Measurements from ENCODE around the gene DGKH. TPM values are rescaled to one million over a fixed set of nuclear protein-coding genes. Genes with fewer than 3 reads are reported as not detected.
"Not testable (repeated sequence)": the region's sequence is repeated elsewhere in the genome, so short reads cannot be mapped to it uniquely, and the experiment has no call there.

DGKH gene
- polyA plus RNA-seq, 3 donors = 5.1 to 10.1 (median 9.6) TPM

DNA sequence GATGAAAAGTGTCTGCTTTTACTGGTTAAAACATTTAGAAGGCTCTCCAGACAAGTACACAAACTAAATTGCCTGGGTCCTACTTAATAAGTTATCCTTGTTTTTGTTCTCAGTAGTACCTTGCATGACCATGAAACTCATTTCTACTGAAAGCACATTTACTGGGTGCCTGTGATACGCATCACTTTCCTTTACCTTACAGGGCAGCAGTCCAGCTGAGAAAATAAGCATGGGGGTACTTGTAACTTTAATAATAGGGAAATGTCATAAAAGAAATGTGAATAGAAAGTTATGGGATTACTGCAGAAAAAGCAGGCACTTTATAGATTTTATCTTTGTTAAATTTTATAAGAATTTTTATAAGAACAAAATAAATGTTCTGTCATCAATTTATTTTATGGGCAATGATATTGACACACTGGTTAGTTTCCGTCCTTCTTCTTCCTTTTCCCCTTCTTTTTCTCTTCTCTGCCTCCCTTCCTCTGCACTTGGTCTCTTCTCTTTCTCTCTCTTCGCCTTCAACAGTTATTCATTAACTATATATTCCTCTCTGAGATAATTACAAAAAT lies 116.2 kb downstream of the DGKH start:
- peak; percentile 5 for DNase-seq

DNA sequence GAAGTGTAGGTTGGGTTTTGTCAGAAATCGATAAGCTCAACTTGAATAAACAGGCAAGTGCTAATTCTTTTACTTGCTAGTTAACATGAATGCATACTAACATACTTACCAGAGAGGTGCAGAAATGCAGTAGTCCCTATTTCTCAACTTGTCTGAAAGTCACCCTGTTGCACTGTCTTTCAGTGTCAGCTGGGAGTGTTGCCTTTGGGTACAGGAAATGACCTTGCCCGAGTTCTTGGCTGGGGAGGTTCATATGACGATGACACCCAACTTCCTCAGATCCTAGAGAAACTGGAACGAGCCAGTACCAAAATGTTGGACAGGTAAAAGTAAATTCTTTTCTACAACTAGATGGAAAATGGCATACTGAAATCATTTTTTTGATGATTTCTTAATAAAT lies 120.0 kb downstream of the DGKH start:
- DNase-seq = no peak

DNA sequence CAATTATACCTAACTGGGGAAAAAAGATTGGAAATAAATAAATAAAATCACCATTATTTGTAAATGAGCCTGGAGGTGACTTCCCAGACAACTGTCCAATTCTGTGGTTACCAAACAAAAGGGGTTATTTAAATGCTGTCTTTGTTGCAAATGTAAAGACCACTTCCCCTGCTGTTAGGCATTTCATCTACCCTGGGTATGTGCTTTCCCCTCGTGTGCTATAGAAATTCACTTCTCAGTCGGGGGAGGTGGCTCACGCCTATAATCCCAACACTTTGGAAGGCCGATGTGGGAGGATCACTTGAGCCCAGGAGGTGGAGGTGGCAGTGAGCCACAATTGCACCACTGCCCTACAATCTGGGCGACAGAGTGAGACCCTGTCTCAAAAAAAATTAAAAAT lies 121.6 kb downstream of the DGKH start:
- DNase-seq = no peak

DNA sequence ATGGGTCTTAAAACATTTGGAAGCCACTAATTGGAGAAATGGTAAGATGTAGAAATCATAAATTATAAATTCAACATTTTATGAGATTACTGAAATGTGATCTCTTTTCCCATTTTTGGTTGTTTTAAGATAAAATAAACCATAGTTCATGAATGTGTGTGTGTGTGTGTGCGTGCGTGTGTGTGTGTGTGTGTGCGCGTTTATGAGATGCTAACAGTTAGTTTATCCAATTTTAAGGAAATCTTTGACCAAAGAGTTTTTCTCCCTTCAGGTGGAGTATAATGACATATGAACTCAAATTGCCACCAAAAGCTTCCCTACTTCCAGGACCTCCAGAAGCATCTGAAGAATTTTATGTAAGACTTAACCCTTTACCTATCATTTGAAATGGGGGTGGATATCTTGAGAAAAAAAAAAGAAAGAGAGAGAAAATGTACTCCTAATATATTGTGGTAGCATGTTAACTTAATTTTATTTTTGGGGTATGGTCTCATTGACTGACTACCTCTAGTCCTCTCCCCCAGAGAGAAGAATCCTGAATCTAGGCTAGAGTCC lies 125.4 kb downstream of the DGKH start:
- DNase-seq = no peak

DNA sequence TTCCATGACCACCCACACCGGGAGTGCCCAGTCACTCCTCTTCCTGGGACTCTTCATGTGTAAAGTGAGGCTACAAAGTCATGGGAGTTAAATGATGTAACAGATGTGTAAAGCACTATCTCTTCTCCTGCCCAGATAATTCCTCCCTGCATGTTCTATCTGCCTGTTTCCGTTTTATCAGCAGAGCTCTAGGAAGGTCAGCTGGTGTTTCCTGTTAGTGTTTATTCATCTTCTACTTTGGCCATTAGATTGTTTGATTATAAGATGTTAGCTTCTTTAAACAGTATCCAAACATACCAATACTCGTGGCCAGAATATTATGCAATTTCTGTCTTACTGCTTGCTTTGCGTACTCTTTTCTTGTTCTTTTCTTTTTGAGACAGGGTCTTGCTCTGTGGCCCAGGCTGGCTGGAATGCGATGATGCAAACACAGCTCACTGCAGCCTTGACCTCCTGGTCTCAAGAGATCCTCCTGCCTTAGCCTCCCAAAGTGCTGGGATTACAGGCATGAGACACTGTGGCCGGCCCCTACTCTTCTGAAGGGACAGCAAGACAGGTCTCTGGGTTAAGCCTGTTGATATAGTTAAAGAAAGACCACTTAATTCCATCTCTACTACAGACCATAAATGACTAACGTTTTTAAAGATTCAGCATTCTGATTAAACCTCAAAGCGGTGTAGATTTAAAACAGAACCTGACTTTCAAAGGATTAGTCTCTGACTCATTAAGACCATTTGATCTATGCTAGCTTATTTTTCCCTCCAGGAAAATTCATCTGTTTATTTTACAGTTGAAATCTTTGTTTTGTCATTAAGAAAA lies 126.1 kb downstream of the DGKH start:
- no peak for DNase-seq

DNA sequence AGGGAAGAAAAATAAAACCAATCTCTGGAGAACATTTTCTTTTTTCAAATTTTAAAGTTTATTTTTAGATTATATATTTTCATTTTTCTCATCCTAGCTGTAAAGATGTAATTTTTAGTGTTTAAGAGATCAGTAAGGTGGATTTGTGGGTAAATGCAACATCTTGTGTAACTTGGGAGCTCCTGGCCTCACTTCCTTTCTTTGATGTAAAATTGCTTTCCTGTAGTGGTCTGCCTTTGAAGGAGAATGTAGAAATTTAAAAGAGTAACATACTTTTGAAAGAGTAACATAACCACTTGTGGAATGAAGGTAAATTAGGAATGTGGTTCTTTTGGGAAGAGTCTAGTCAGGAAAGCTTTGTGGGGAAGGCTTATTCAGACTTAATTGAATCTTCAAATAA lies 127.8 kb downstream of the DGKH start:
- DNase-seq = no peak

DNA sequence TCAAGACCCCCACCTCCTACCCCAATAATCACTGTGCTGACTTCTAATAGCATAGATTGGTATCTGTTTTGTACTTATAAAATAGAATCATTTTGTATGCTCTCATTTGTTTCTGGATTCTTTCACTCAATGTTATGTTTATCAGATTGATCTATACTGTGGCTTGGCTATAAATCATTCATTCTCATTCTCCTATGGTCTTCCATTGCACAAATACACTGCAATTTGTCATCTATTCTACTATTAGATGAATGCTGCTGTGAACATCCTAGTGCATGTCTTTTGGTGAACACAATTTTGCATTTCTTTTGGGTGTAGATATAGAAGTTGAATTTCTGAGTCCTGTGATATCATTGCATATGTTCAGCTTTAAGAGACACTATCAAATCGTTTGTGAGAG lies 128.7 kb downstream of the DGKH start:
- no peak for DNase-seq

DNA sequence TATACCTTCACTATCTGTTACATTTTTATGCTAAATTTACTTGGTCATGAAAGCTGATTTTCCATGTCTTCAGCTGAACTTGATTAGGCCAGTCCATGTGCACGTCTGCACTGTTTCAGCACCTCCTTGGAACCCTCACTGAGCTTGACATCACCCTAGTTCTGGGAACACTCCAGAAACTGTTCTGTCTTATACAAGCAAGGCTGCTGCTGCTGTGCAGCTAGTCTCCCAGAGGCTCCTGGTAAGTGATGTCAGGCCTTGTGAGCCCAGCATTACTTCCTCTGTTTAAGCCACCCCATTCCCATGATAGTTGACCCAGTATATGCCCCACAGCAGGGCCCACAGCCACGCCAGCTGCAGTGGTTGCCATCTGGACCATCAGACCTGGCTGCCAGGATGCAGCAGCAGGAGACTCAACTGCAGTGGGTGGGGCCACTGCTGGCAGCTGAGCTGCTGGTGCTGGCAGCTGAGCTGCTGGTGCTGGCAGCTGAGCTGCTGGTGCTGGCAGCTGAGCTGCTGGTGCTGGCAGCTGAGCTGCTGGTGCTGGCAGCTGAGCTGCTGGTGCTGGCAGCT lies 133.0 kb downstream of the DGKH start:
- DNase-seq = no peak

DNA sequence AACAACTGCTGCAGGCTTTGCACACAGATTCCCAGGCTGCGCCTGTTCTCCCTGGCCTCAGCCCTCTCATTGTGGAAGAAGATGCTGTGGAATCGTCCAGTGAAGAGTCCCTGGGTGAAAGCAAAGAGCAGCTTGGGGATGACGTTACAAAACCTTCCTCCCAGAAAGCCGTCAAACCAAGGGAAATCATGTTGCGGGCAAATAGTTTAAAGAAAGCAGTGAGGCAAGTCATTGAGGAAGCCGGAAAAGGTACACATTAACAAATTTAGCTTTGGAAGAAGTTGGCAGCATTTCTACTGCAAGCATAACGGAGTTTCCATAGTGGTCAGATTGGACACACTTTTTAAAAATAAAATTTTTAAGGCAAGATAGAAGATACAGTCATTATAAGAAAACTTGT lies 140.6 kb downstream of the DGKH start:
- DNase-seq = peak; percentile 12

DNA sequence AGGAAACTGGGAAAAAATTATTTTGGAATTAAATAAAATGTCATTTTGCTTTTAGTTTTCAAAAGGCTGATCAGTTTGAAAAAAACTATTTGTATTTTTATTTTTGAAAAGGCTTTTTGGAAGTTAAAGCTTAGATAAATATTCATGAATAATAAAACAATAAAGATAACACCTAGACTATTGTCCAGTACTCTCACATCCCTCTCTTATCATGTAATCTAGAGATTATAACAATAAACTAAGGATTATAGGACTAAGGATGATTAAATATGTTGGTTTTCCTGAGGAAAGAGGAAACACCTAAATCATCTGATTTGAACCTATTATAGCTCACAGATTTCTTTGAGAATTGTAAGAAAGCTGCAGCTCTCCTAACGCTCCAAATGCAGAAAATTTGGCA lies 142.1 kb downstream of the DGKH start:
- DNase-seq = no peak

DNA sequence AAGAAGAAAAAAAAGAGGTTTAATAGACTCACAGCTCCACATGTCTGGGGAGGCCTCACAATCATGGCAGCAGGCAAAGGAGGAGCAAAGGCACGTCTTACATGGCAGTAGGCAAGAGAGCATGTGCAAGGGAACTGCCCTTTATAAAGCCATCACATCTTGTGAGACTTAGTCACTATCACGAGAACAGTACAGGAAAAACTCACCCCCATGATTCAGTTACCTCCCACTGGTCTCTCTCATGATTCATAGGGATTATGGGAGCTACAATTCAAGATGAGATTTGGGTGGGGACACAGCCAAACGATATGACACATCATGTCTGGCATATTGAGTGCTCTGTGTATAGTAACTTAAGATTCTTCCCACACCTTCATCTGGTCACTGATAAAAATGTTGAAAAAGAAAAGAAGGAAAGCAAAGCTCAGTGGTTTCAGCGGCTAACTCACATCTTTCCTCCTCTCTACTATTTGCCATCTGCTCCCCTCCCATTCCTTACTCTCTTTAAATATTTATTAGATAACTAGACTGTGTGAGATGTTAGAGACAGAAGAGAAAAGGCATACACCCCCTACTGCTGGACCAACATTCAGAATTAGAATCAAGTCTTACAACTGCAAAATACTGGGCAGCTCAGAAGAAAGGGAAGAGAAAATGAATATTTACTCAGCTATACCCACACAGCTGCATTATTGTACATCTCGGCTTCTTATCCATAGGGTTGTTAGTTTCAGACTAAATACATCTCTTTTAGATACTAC lies 163.4 kb downstream of the DGKH start:
- no peak for DNase-seq

DNA sequence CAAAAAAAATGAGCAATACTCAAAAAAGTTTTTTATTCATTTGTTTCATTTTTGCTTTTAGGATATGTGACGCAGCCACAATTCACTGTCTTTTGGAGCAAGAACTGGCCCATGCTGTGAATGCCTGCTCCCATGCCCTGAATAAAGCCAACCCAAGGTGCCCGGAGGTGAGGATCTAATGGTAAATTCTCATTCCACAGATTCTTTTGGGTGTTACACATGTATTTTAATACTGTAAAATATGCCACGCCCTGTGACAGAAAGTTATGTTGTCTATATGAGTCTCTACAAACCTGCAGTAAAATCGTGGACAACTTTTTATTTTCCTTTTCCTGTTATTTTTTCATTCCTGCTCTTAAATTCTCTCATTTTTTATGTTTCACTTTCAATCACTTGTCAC lies 166.0 kb downstream of the DGKH start:
- DNase-seq = no peak

DNA sequence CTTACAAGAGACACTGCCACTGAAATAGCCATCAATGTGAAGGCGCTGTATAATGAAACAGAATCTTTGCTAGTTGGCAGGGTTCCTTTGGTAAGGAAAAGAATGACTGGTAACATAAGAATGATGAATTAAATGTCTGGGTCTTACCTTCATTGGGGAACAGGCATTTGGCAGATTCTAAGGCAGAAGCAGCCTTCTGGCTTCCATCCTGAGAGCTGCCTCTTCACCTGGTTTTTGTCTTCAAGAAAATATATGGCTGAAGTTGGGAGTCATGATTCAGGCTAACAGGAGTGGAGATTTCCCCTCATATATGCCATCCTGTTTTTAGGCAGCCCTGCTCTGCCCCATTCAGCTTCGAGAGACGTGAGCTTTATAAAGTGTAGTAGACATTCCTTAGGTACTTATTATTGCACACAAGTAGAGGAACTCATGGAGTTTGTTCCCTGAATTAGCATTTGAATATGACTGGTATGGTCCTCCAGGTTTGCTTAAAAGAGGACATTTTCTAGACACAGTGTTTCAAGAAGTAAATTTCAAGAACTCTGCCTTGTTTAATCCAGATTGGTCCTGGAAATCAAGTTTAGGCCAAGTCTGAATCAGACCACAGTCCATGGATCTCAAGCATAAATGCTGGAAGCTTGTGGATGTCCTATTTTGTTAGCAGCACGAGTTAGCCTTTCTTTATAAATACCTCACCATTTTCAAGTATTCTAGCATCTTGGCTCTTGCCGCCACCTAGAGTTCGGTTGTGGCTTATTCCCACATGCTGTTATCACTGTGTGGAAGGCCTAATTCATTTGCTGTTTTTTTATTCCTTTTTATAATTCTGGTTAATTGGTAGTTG lies 167.4 kb downstream of the DGKH start:
- peak; percentile 24 for DNase-seq

DNA sequence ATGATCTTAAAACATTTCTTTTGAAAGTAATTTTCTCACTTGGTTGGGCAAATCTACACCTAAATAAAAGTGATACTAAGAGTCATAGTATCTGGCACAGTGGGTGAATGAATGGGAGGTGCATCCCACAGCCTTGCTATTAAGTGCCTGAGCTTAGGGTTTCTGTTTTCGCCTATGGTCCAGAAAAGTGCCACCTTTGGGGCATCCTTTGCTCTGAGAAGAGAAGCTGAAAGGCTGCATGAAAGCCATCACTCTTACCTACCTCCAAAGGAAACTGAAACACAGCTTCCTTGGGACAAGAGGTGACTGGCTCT lies 167.9 kb downstream of the DGKH start:
- DNase-seq = no peak

DNA sequence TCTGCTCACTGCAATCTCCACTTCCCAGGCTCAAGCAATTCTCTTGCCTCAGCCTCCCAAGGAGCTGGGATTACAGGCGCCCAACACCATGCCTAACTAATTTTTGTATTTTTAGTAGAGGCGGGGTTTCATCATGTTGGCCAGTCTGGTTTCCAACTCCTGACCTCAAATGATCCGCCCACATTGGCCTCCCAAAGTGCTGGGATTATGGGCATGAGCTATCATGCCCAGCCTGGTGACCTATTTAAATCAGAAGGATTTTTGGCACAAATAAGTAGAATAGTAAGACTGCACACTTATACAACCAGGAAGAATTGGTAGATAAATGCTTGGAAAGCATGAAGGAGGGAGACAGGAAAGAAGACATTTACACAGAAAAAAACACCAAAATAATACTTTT lies 170.1 kb downstream of the DGKH start:
- DNase-seq = no peak

DNA sequence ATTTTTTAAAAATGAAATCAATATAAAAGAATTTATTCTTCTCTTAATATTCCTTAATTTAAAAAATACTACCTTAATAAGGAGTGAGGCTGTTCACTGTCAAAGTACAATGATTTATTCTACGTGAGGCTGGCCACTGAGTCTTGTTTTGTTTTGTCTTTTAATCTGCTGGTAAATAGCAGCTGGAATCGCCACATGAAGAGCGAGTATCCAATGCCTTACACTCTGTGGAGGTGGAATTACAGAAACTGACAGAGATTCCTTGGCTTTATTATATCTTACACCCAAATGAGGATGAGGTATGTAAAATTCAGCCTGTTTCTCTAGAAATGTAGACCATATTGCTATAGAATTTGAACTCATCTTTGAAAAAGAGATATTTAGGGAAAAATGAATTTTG lies 170.6 kb downstream of the DGKH start:
- DNase-seq = no peak

DNA sequence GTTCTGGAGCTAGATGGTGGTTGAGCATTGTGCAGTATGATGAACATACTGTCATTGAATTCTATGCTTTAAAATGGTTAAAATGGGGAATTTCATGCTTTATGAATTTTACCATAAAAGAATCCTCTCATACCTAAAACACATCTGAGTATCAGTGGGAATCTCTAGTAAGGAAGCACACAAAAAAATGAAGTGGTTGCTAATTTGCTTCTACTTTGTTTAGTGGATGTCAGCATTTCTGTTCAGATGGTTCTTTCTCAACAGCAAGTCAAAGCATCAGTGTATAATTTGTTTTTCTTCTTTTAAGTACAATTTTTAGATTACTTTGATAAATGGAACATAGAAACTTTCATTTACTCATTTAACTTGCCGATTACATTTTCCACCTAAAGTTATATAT lies 171.4 kb downstream of the DGKH start:
- DNase-seq = no peak

DNA sequence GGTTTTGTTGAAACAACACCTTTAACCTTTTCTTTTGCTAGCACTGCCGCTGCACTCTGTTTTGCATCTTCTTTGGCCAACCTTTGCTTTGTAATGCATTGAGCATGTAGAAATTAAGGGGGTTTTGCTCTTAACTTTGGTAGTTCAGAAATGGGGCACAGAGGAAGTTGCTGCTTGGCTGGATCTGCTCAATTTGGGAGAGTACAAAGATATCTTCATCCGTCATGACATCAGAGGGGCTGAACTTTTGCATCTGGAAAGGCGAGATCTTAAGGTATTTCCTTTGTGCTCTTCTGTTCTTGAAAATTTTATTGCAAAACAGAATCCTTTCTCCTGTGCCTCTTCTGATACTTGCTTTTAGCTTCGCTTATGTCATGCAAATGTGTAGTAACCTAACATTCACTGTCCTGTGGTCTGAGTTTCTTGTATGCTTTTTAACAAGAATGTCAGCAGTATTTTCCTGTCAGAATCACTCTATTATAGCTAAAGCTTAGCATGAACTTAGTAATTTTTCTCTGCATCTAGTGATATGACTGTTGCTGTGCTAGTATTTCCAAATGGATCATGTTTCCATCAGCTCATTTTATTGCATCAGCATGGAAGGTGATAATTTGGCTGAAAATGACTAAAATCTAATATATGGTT lies 172.8 kb downstream of the DGKH start:
- no peak for DNase-seq

DNA sequence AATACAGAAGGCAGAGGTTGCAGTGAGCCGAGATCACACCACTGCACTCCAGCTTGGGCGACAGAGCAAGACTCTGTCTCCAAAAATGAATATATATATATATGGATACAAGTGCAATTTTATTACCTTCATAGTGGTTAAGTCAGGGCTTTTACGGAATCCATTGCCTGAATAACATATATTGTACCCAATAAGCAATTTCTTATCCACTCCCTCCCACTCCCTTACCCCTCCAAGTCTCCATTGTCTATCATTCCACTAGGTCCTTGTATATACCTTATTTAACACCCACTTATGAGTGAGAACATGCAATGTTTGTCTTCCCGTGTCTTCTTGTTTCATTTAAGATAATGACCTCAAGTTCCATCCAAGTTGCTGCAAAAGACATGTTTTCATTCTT lies 175.2 kb downstream of the DGKH start:
- no peak for DNase-seq

DNA sequence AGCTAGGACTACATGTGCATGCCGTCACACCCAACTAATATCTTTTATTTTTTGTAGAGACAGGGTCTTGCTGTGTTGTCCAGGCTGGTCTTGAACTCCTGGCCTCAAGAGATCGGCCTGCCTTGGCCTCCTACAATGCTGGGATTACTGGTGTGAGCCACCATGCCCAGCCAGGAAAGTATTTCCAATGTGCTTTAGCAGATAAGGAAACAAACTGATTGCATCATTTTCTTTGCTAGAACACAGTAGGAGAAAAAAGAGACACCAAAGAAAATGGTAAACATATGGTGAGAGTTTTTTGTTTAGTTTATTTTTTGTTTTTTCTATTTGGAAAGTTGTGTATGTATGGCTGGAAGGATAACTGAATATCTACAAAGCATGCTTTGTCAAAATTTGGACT lies 176.6 kb downstream of the DGKH start:
- DNase-seq = no peak

DNA sequence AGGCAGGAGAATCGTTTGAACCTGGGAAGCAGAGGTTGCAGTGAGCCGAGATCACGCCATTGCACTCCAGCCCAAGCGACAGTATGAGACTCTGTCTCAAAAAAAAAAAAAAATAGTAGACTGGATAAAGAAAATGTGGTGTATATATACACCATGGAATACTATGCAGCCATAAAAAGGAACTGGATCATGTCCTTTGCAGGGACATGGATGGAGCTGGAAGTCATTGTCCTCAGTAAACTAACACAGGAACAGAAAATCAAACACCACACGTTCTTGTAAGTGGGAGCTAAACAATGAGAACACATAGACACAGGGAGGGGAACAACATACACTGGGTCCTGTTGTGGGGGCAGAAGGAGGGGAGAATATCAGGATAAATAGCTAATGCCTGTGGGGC lies 178.3 kb downstream of the DGKH start:
- not testable (repeated sequence) for DNase-seq

Measured in renal pelvis (tissue), 4 donors.